ENCODE results near the gene VEGFA.

DNA sequence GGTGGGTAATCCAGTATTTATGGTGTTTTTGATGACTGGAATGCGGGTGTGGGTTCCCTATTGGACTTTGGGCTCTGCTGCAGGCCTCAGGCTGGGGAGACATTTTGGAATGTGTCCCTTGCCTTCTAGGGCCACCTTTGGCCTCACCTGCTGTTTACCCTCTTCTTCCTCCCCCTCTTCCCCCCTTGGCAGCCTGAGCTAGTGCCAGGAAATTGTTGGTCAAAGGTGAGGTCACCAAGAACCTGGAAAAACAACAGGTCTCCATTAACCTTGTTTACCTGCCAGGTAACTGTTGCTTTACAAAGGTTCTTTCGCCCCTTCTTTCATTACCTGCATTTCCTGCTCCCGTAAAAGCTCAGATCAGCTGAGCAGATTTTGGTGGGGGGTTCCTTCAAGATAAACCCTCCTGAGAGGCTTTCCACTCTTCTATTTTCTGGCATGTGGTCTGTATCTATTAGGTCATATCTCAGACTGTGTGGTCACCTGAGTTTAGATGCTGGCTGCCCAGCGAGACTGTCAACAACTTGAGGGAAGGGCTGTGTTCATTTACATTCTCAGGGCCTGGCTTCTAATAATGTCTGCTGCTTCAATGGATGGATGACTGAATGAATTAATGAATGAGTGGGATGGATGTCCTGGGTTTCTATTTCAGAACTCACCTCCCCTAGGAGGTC lies 34.7 kb downstream of the VEGFA start:
- no peak for TF ChIP-seq TAF1 (IDR thresholded peaks at IDR 0.05; ENCODE audit: low read depth, low read length)
- no peak for TF ChIP-seq POLR2AphosphoS5 (IDR thresholded peaks at IDR 0.05; ENCODE audit: low read depth, low read length)
- TF ChIP-seq SPI1 (IDR thresholded peaks at IDR 0.05; ENCODE audit: low read depth, low read length), result no peak

Data from GM12891 (cell line).